Tibial nerve (tissue), 4 donors: ENCODE data around the gene HRK. TPM values are rescaled to one million over a fixed set of nuclear protein-coding genes. Genes with fewer than 3 reads are reported as not detected.

Experiments
- DNase-seq, 2 donors: peaks; one replicate each; pipeline ENCODE4 v3.0.0-alpha.2; 2019; ENCODE audit warnings: low spot score in 2 of 2
- H3K27ac ChIP-seq, 4 donors: fragments of 200-600 bp; sonication (generic) in 3 of 4; one replicate each; pipeline ENCODE4 v1.5.1; 2017 to 2019; ENCODE audit warnings: mild to moderate bottlenecking in 1 of 4
- H3K27me3 ChIP-seq, 2 donors: fragments of 200-600 bp; sonication (generic) in 1 of 2; one replicate each; pipeline versions ENCODE4 v1.5.1 to v1.6.0; 2017 to 2019
- H3K36me3 ChIP-seq, 3 donors: fragments of 200-600 bp; sonication (generic); one replicate each; pipeline ENCODE4 v1.5.1; 2018 to 2019
- H3K4me1 ChIP-seq, 4 donors: fragments of 200-600 bp; sonication (generic) in 3 of 4; one replicate each; pipeline ENCODE4 v1.5.1; 2017 to 2019
- H3K4me3 ChIP-seq, 4 donors: fragments of 200-600 bp; sonication (generic) in 3 of 4; one replicate each; pipeline ENCODE4 v1.5.1; 2017 to 2019; ENCODE audit warnings: mild to moderate bottlenecking in 1 of 4, moderate library complexity in 1 of 4
- H3K9me3 ChIP-seq, 4 donors: fragments of 200-600 bp; sonication (generic) in 3 of 4; one replicate each; pipeline ENCODE4 v1.5.1; 2017 to 2019
- CTCF ChIP-seq, 5 experiments: fragments of 200-600 bp in 3 of 5; fragments of 450-650 bp in 2 of 5; sonication (generic) in 3 of 5; IDR thresholded peaks; one replicate each; pipeline ENCODE4 v1.5.1; 2016 to 2019; ENCODE audit warnings: antibody characterized with exemption in 5 of 5, mild to moderate bottlenecking in 3 of 5, moderate library complexity in 2 of 5
- EP300 ChIP-seq, 2 donors: sonication (generic); formaldehyde crosslinking; IDR thresholded peaks; one replicate each; pipeline ENCODE4 v1.6.1; 2017; ENCODE audit warnings: antibody characterized with exemption in 2 of 2, mild to moderate bottlenecking in 1 of 2
- POLR2A ChIP-seq, 2 donors: fragments of 450-650 bp; IDR thresholded peaks; one replicate each; pipeline ENCODE4 v1.6.1; 2017; ENCODE audit warnings: antibody characterized with exemption in 2 of 2, mild to moderate bottlenecking in 2 of 2, moderate library complexity in 2 of 2
- WGBS, 2 donors: methylation state at CpG; one replicate each; pipeline ENCODE4 v1.1.5; 2018; 5-methylcytosine and 5-hydroxymethylcytosine counted together
- total RNA-seq, 4 donors: library from RNA; depleted of rRNA; stranded (reverse); fragments of >200 nt; gene quantifications; one replicate each; pipeline ENCODE4 v1.1.0, GENCODE V29; 2016

HRK gene
- total RNA-seq, 4 donors from 2014 or later: under 0.01 to 0.21 TPM; not detected in 2

- 100% methylated on average over 1 of the region's 1 CpG for WGBS, 2 donors
- Histone ChIP-seq H3K4me1 (peaks cover 0 to 33% (median 7%) of the 10 kb centered on the region in 4 donors), H3K27me3 (no peaks in the 10 kb centered on the region), H3K36me3 (peaks cover 0 to 3% (median 0%) of the 10 kb centered on the region in 3 donors), H3K9me3 (no peaks in the 10 kb centered on the region), H3K27ac (no peak overlapping the region), H3K4me3 (no peak overlapping the region)
- TF ChIP-seq CTCF (IDR thresholded peaks at IDR 0.05) (no peak), POLR2A (IDR thresholded peaks at IDR 0.05) (no peak), EP300 (IDR thresholded peaks at IDR 0.05) (no peak)
- no peak for DNase-seq
These were observed 34.1 kb upstream of the HRK start for GRCh38 chr12:116915326-116915725.

GRCh38 chr12:116910645-116911451 is 29.6 kb upstream of the HRK start, which contains the start of gene FBXW8:
TSS of gene FBXW8 (plus strand) at chr12:116910950. CDS start at chr12:116911038, 88 bp downstream.
- TF ChIP-seq CTCF (IDR thresholded peaks at IDR 0.05): no peak
- peak in 1 of 2 donors; percentile 42 for TF ChIP-seq EP300 (IDR thresholded peaks at IDR 0.05)
- H3K27ac ChIP-seq: peak within 1 kb of the TSS; percentile 61 to 90 (median 70)
- peak within 1 kb of the TSS; percentile 72 to 99 (median 78) for H3K4me3 ChIP-seq
- WGBS, 2 donors: 1% methylated on average over 15 to 42 of the region's 82 CpGs
- H3K4me1 ChIP-seq: peaks cover 0 to 18% (median 7%) of the 10 kb centered on the region in 4 donors
- H3K9me3 ChIP-seq: no peaks in the 10 kb centered on the region
- peaks cover 0 to 3% (median 0%) of the 10 kb centered on the region in 3 donors for H3K36me3 ChIP-seq
- no peaks in the 10 kb centered on the region for H3K27me3 ChIP-seq
- DNase-seq: peak in 1 of 2 donors; percentile 15

- H3K27ac ChIP-seq: no peak overlapping the region
- WGBS, 2 donors: 64 to 66% methylated on average over 4 of the region's 4 CpGs
These were observed 29.0 kb upstream of the HRK start for GRCh38 chr12:116910280-116910644.

GRCh38 chr12:116906285-116906684 is 25.0 kb upstream of the HRK start:
- Histone ChIP-seq H3K4me3 (no peak overlapping the region), H3K27ac (no peak overlapping the region), H3K9me3 (no peaks in the 10 kb centered on the region), H3K4me1 (no peaks in the 10 kb centered on the region), H3K27me3 (peaks cover 0 to 15% of the 10 kb centered on the region in 2 donors), H3K36me3 (no peaks in the 10 kb centered on the region)
- no peak for DNase-seq
- 76 to 87% methylated on average over 4 of the region's 4 CpGs for WGBS, 2 donors
- no peak for TF ChIP-seq EP300 (IDR thresholded peaks at IDR 0.05)
- no peak for TF ChIP-seq POLR2A (IDR thresholded peaks at IDR 0.05)
- TF ChIP-seq CTCF (IDR thresholded peaks at IDR 0.05): no peak

More at GRCh38 chr12:116910280-116910644, 29.0 kb upstream of the HRK start:
- TF ChIP-seq POLR2A (IDR thresholded peaks at IDR 0.05) (no peak), CTCF (IDR thresholded peaks at IDR 0.05) (no peak), EP300 (IDR thresholded peaks at IDR 0.05) (no peak)
- Histone ChIP-seq H3K4me1 (peaks cover 0 to 18% (median 7%) of the 10 kb centered on the region in 4 donors), H3K36me3 (peaks cover 0 to 2% (median 0%) of the 10 kb centered on the region in 3 donors), H3K4me3 (peak overlapping the region in 3 of 4 donors; percentile 77 to 99 (median 78)), H3K9me3 (no peaks in the 10 kb centered on the region), H3K27me3 (peaks cover 0 to 6% of the 10 kb centered on the region in 2 donors)
- no peak for DNase-seq

GRCh38 chr12:116903818-116904217 is 22.6 kb upstream of the HRK start:
- TF ChIP-seq CTCF (IDR thresholded peaks at IDR 0.05) (no peak), EP300 (IDR thresholded peaks at IDR 0.05) (no peak), POLR2A (IDR thresholded peaks at IDR 0.05) (no peak)
- 74% methylated on average over 4 of the region's 4 CpGs for WGBS, 2 donors

More at GRCh38 chr12:116903818-116904217, 22.6 kb upstream of the HRK start:
- H3K9me3 ChIP-seq: no peaks in the 10 kb centered on the region
- no peak overlapping the region for H3K27ac ChIP-seq
- peaks cover 0 to 30% of the 10 kb centered on the region in 2 donors for H3K27me3 ChIP-seq
- H3K4me1 ChIP-seq: no peaks in the 10 kb centered on the region
- no peak overlapping the region for H3K4me3 ChIP-seq
- no peak for DNase-seq
- no peaks in the 10 kb centered on the region for H3K36me3 ChIP-seq
